ENCODE data around the gene RASGRP4.

Gene RASGRP4

DNA sequence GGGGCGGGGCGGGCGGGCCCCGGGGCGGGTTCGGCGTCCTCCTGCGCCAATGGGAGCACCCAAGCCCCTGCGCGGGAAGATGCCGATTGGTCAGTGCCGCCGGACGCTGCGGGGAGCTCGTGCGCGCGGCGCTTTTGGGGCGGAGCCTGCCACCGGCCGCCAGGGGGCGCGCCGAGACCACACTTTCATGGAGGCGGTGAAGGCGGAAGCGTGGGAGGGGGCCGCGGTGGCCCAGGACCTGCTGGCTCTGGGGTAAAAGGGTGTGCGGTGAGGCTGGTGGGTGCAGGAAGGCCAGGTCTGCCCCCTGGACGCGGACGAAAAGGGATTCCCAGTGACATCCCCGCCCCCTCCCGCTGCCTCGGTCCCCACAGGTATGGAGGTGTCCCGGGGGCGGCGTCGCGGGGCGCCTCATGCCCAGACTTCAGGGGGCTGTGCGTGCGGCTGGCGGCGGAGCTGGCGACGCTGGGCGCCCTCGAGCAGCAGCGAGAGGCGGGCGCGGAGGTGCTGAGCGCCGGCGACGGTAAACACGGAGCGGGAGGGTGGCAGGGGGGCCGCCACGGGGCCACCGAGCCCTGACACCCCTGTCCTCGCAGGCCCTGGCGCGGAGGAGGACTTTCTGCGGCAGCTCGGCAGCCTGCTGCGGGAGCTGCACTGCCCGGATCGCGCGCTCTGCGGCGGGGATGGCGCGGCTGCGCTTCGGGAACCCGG is 22.9 kb downstream of the RASGRP4 start, which contains the start of gene FAM98C:
Gene FAM98C, plus strand, starts transcription at position 127 of the 708 bp plus-strand sequence. Its CDS starts 61 bp downstream, at position 188.
- peak within 1 kb of the TSS; percentile 86 for H3K27ac ChIP-seq
- TF ChIP-seq, protein P1, sequence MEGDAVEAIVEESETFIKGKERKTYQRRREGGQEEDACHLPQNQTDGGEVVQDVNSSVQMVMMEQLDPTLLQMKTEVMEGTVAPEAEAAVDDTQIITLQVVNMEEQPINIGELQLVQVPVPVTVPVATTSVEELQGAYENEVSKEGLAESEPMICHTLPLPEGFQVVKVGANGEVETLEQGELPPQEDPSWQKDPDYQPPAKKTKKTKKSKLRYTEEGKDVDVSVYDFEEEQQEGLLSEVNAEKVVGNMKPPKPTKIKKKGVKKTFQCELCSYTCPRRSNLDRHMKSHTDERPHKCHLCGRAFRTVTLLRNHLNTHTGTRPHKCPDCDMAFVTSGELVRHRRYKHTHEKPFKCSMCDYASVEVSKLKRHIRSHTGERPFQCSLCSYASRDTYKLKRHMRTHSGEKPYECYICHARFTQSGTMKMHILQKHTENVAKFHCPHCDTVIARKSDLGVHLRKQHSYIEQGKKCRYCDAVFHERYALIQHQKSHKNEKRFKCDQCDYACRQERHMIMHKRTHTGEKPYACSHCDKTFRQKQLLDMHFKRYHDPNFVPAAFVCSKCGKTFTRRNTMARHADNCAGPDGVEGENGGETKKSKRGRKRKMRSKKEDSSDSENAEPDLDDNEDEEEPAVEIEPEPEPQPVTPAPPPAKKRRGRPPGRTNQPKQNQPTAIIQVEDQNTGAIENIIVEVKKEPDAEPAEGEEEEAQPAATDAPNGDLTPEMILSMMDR (conservative IDR thresholded peaks at IDR 0.05): peak; percentile 97

DNA sequence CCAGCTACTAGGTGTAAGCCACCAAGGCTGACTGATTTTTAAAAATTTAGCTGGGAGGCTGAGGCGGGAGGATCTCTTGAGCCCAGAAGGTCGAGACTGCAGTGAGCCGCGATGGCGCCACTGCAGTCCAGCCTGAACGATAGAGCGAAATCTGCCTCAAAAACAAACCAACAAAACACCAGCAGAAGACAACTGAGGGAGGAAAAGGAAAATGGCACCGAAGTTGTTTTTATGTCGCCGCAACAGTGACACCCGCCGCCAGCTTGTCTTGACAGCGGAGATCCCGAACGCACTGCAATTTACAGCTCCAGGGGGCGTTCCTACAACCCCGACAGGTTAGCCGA is 23.4 kb downstream of the RASGRP4 start:
- TF ChIP-seq, protein P1 (conservative IDR thresholded peaks at IDR 0.05): no peak
- peak overlapping the region; percentile 86 for H3K27ac ChIP-seq

DNA sequence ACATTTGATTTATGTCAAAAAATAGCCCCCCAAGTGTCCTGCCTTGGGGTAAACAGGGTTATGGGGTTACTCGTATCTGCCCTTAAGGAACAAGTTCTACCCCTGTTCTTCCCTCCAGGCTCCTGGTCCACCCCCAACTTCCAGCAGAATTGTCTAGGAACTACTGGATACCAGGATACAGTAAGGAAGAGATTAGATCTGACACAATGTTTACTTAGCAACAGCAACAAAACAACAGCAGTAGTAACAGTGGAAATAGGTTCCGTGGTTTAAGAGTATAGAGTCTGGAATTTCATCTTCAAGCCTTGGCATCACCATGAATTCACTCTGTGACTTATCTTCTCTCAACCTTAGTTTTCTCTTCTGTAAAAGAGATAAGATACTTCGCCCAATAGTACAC is 24.9 kb downstream of the RASGRP4 start:
- H3K27ac ChIP-seq: peak overlapping the region; percentile 86
- TF ChIP-seq, protein P1 (conservative IDR thresholded peaks at IDR 0.05): no peak

GRCh38 chr19:38400361-38400760 is 25.7 kb downstream of the RASGRP4 start:
- H3K27ac ChIP-seq: peak overlapping the region; percentile 86
- TF ChIP-seq, protein P1 (conservative IDR thresholded peaks at IDR 0.05): no peak

DNA sequence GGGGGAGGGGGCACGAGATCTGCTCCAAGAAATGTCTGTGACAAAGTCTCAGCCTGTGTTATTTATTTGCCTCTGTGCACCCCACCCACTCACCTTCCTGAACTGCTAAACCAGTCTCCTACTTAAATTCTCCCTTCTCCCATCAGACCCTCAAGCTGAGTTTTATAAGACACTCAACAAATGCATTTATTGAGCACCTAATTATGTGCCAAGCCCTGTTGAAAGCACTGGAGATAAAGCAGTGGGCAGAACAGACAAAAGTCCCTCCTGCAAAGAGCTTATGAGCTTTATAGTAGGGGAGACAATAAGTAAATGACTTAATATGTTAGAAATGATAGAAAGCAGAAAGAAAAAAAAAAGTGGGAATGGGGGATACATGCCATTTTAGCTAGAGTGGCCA is 26.5 kb downstream of the RASGRP4 start:
- no peak overlapping the region for H3K27ac ChIP-seq
- TF ChIP-seq, protein P1 (conservative IDR thresholded peaks at IDR 0.05): no peak

DNA sequence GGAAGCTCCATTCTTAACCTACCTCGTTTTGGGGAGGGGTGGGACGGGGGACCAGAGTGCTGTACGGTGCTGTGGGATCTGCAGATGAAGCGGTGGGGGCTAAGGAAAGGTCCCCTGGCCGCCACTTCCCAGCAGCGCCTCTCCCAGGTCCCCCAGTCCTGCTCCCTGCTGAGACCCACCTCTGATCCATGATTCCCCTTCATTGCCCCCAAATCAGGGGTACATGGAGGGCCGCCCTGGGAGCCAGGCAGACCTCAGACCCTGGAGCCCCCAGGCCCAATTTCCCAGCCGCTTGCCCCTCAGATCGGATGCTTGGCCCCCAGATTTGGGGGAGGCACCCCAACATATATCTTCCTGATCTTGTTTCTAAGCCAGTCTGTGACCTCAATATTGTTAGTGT is 26.9 kb downstream of the RASGRP4 start:
- TF ChIP-seq, protein P1 (conservative IDR thresholded peaks at IDR 0.05): no peak
- H3K27ac ChIP-seq: no peak overlapping the region

GRCh38 chr19:38395381-38396114 is 30.5 kb downstream of the RASGRP4 start:
- TF ChIP-seq, protein P1 (conservative IDR thresholded peaks at IDR 0.05): no peak

More at GRCh38 chr19:38395381-38396114, 30.5 kb downstream of the RASGRP4 start:
- no peak overlapping the region for H3K27ac ChIP-seq

Data from VCaP (cell line).